ENCODE measurements around the gene PNPLA8. TPM values are rescaled to one million over a fixed set of nuclear protein-coding genes. Genes with fewer than 3 reads are reported as not detected.

The PNPLA8 gene
- total and polyA plus RNA-seq, 4 experiments from 2014 or later, result 20.9 to 28.9 (median 28.4) TPM

DNA sequence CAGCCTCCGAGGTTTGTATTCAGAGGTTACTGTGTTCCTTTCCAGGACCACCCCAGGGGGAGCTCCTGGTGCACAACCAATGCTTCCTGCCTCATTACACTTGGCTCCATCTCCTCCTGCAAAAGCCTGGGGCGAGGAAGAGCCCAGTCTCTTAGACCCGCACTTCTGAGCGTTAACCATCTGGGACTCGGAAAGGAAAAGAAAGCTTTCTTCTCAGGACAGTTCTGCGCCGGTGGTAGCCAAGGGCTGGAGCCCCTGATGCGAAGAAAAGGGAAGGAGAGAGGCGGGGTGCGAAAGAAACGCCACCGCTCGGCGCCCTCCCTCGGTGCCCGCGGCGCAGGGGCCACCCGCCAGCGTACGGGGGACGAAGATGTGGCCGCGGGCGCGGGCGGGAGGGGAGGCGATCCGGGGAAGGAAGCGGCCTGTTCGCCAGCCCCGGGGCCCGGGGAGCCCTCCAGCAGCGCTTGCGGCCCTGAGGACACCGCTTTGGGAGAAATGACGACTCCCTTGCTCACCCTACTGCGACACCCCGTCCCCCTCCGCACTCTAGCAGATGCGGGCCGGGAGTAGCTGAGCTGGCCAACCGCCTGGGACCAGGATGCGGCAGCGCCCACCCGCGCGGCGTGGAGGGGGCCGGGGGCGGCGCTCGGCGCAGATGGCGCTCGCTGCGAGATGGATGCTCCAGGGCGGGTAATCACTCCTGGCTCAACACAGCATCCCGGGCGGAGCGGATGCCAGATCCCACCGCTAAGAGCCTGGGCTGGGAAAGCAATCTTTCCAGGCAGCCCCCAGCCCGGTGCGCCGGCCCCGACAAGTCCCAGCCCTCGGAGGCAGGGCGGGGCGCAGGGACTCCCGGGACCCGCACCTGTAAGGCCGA, 71.0 kb downstream of the PNPLA8 start:
- Histone ChIP-seq H3K36me3 (ENCODE audit: insufficient read depth, low read length) (no peaks in the 10 kb centered on the region), H3K4me1 (ENCODE audit: insufficient read depth, low read length) (no peaks in the 10 kb centered on the region), H3K4me3 (ENCODE audit: low read length in 2 of 2) (no peak overlapping the region), H3K27me3 (ENCODE audit: insufficient read depth, low read length) (peaks cover 22% of the 10 kb centered on the region), H3K9me3 (ENCODE audit: control insufficient read depth in 1 of 2, low read length in 2 of 2) (no peaks in the 10 kb centered on the region), H3K27ac (ENCODE audit: low read depth, low read length) (no peak overlapping the region)
- H3K27ac Mint-ChIP-seq, result no peak overlapping the region
- DNase-seq, result no peak
- H3K4me1 Mint-ChIP-seq, result peaks cover 2 to 23% (median 9%) of the 10 kb centered on the region in 4 donors
- intact Hi-C loops (cut with micrococcal nuclease), result no loop called here
- H3K36me3 Mint-ChIP-seq, result no peaks in the 10 kb centered on the region
- ChIA-PET CTCF (ENCODE audit: partially characterized antibody) (no interaction called here), POLR2A (ENCODE audit: partially characterized antibody) (no interaction called here)
- peak overlapping the region in 4 of 8 donors; percentile 29 to 74 (median 58) for H3K4me3 Mint-ChIP-seq
- peaks cover 0 to 2% (median 0%) of the 10 kb centered on the region in 8 donors for H3K9me3 Mint-ChIP-seq
- H3K27me3 Mint-ChIP-seq, result peaks cover 39 to 49% of the 10 kb centered on the region in 2 donors

DNA sequence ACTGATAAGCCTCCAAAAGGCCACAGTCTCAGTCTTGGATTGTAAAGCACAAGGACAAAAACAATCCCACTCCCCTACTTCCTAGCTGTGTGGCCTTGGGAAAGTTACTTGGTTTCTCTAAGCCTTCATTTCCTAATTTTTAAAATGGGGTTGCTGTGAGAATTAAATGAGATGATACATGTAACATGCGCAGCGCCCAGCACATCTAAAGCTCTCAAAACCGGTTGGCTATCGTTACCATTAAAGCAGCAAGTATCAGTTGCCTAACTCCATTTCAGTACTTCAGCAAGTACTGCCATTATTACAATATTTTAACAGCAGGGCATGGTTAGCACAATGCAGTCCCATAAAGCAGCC, 71.6 kb downstream of the PNPLA8 start:
- Mint-ChIP-seq H3K27me3 (peaks cover 37 to 50% of the 10 kb centered on the region in 2 donors), H3K27ac (no peak overlapping the region)
- POLR2A ChIA-PET (ENCODE audit: partially characterized antibody), result no interaction called here

DNA sequence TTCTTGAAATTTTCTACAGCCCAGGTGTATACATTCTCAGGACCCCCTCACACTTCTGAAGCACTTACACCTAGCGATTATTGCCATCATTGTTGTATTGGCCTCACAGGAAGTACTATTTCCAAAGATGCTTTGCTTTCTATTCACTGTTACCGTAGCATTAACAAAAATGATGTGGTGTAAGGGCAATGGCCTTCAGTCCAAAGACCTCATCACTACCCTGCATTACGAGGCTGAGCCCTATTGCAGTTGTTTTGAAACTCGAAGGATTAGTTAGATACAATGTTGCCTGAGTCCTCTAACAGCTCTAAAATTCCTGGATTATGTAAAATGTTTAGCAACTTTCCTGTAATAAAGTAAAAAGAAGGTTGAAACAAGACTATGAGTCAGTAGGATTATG, 72.6 kb downstream of the PNPLA8 start:
- peaks cover 0 to 1% (median 0%) of the 10 kb centered on the region in 8 donors for H3K9me3 Mint-ChIP-seq
- POLR2A ChIA-PET (ENCODE audit: partially characterized antibody), result no interaction called here
- intact Hi-C loops (cut with micrococcal nuclease), result no loop called here

More for the DNA sequence above, 71.6 kb downstream of the PNPLA8 start:
- Histone ChIP-seq H3K4me1 (ENCODE audit: insufficient read depth, low read length) (no peaks in the 10 kb centered on the region), H3K9me3 (ENCODE audit: control insufficient read depth in 1 of 2, low read length in 2 of 2) (no peaks in the 10 kb centered on the region), H3K36me3 (ENCODE audit: insufficient read depth, low read length) (no peaks in the 10 kb centered on the region), H3K27ac (ENCODE audit: low read depth, low read length) (no peak overlapping the region), H3K27me3 (ENCODE audit: insufficient read depth, low read length) (peaks cover 22% of the 10 kb centered on the region), H3K4me3 (ENCODE audit: low read length in 2 of 2) (no peak overlapping the region)
- CTCF ChIA-PET (ENCODE audit: partially characterized antibody), result no interaction called here
- H3K4me1 Mint-ChIP-seq, result peaks cover 2 to 23% (median 9%) of the 10 kb centered on the region in 4 donors
- H3K9me3 Mint-ChIP-seq, result peaks cover 0 to 2% (median 0%) of the 10 kb centered on the region in 8 donors
- intact Hi-C loops (cut with micrococcal nuclease), result no loop called here
- peak overlapping the region in 4 of 8 donors; percentile 29 to 74 (median 57) for H3K4me3 Mint-ChIP-seq
- no peaks in the 10 kb centered on the region for H3K36me3 Mint-ChIP-seq
- no peak for DNase-seq

DNA sequence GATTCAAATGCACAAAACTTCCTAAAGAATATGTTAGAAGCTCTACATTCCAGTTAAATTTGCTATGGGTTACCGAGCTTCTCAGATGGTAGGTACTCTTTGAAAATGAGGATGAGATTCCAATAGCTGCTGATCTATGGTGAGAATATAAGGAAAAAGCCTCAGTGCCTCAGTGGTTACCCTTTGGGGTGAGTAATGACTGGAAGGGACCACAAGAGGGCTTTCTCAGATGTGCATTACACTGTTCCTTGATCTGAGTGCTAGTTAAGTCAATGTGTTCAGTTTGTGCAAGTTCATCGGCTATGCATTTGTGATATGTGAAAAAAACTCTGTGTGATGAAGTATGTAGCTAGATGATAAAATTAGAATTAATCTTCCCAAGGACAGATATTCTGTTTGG, 73.2 kb downstream of the PNPLA8 start:
- H3K9me3 ChIP-seq (ENCODE audit: control insufficient read depth in 1 of 2, low read length in 2 of 2), result no peaks in the 10 kb centered on the region
- no peak overlapping the region for H3K4me3 Mint-ChIP-seq
- H3K9me3 Mint-ChIP-seq, result no peaks in the 10 kb centered on the region
- no peaks in the 10 kb centered on the region for H3K4me1 ChIP-seq (ENCODE audit: insufficient read depth, low read length)
- H3K36me3 Mint-ChIP-seq, result no peaks in the 10 kb centered on the region
- H3K36me3 ChIP-seq (ENCODE audit: insufficient read depth, low read length), result no peaks in the 10 kb centered on the region
- peak in 1 of 5 donors; percentile 12 for DNase-seq
- H3K4me1 Mint-ChIP-seq, result peaks cover 0 to 17% (median 7%) of the 10 kb centered on the region in 4 donors
- CTCF ChIA-PET (ENCODE audit: partially characterized antibody), result interaction anchor here (1.1 to 1.5 kb wide), 5 partner anchors 8 to 48 kb away, joined by 3 to 9 read pairs (median 3); no protein-coding TSS in a partner anchor
- intact Hi-C loops (cut with micrococcal nuclease), result loop anchor here (1.0 kb wide), 1 partner anchor 45 kb away; no protein-coding TSS in a partner anchor
- no peak overlapping the region for H3K27ac Mint-ChIP-seq
- peaks cover 15% of the 10 kb centered on the region for H3K27me3 ChIP-seq (ENCODE audit: insufficient read depth, low read length)
- no peak overlapping the region for H3K4me3 ChIP-seq (ENCODE audit: low read length in 2 of 2)
- H3K27ac ChIP-seq (ENCODE audit: low read depth, low read length), result no peak overlapping the region
- POLR2A ChIA-PET (ENCODE audit: partially characterized antibody), result no interaction called here
- H3K27me3 Mint-ChIP-seq, result peaks cover 28 to 45% of the 10 kb centered on the region in 2 donors

More for the DNA sequence above, 72.6 kb downstream of the PNPLA8 start:
- H3K4me3 Mint-ChIP-seq, result no peak overlapping the region
- no peak overlapping the region for H3K4me3 ChIP-seq (ENCODE audit: low read length in 2 of 2)
- H3K4me1 Mint-ChIP-seq, result peaks cover 2 to 23% (median 9%) of the 10 kb centered on the region in 4 donors
- no peak overlapping the region for H3K27ac Mint-ChIP-seq
- no peaks in the 10 kb centered on the region for H3K36me3 ChIP-seq (ENCODE audit: insufficient read depth, low read length)
- H3K27ac ChIP-seq (ENCODE audit: low read depth, low read length), result no peak overlapping the region
- peaks cover 32 to 49% of the 10 kb centered on the region in 2 donors for H3K27me3 Mint-ChIP-seq
- DNase-seq, result no peak
- H3K4me1 ChIP-seq (ENCODE audit: insufficient read depth, low read length), result no peaks in the 10 kb centered on the region
- CTCF ChIA-PET (ENCODE audit: partially characterized antibody), result interaction anchor here (1.1 to 1.5 kb wide), 5 partner anchors 8 to 48 kb away, joined by 3 to 9 read pairs (median 3); no protein-coding TSS in a partner anchor
- no peaks in the 10 kb centered on the region for H3K36me3 Mint-ChIP-seq
- H3K9me3 ChIP-seq (ENCODE audit: control insufficient read depth in 1 of 2, low read length in 2 of 2), result no peaks in the 10 kb centered on the region
- peaks cover 18% of the 10 kb centered on the region for H3K27me3 ChIP-seq (ENCODE audit: insufficient read depth, low read length)

DNA sequence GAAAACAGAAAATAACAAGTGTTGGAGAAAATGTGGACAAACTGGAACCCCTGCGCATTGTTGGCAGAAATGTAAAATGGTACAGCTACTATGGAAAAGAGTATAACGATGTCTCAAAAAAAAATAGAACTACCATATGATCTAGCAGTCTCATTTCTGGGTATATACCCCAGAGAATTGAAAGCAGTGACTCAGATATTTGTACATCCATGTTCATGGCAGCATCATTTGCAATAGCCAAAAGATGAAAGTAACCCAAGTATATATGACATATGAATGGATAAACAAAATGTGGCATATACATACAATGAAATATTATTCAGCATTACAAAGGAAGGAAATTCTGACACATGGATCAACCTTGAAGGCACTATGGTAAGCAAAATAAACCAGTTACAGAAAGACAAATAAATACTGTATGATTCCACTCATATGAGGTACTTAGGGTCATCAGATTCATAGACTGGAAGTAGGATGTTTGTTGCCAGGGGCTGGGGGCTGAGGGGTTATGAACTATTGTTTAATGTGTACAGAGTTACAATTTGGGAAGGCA, 74.6 kb downstream of the PNPLA8 start:
- Mint-ChIP-seq H3K36me3 (no peaks in the 10 kb centered on the region), H3K27me3 (peaks cover 25 to 37% of the 10 kb centered on the region in 2 donors), H3K27ac (no peak overlapping the region), H3K4me3 (no peak overlapping the region), H3K9me3 (no peaks in the 10 kb centered on the region), H3K4me1 (peaks cover 0 to 6% (median 0%) of the 10 kb centered on the region in 4 donors)
- peaks cover 5% of the 10 kb centered on the region for H3K27me3 ChIP-seq (ENCODE audit: insufficient read depth, low read length)
- H3K9me3 ChIP-seq (ENCODE audit: control insufficient read depth in 1 of 2, low read length in 2 of 2), result no peaks in the 10 kb centered on the region
- ChIA-PET POLR2A (ENCODE audit: partially characterized antibody) (no interaction called here), CTCF (ENCODE audit: partially characterized antibody) (no interaction called here)
- no peak for DNase-seq
- no peak overlapping the region for H3K4me3 ChIP-seq (ENCODE audit: low read length in 2 of 2)
- no peaks in the 10 kb centered on the region for H3K4me1 ChIP-seq (ENCODE audit: insufficient read depth, low read length)
- intact Hi-C loops (cut with micrococcal nuclease), result no loop called here
- no peaks in the 10 kb centered on the region for H3K36me3 ChIP-seq (ENCODE audit: insufficient read depth, low read length)
- H3K27ac ChIP-seq (ENCODE audit: low read depth, low read length), result no peak overlapping the region

DNA sequence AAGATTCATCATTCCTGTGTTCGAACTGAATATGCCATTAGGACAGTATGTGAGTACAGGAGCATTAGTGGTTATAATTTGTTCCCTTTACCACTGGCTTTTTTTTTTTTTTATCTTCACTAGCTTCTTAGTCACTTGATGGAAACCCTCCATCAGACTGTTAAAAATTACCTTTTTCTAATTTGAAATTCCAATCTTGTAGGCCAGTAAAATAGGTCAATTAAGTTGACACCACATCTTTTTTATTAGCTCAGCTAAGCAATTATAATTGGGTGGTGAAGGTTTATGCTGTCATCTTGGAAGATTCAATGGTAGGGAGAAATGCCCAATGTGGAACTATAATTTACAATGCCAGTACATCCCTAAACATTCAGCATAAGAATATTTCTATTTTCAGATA, 75.8 kb downstream of the PNPLA8 start:
- H3K9me3 ChIP-seq (ENCODE audit: control insufficient read depth in 1 of 2, low read length in 2 of 2), result no peaks in the 10 kb centered on the region
- H3K27ac ChIP-seq (ENCODE audit: low read depth, low read length), result no peak overlapping the region
- H3K27me3 ChIP-seq (ENCODE audit: insufficient read depth, low read length), result peaks cover 5% of the 10 kb centered on the region
- Mint-ChIP-seq H3K27me3 (peaks cover 30 to 38% of the 10 kb centered on the region in 2 donors), H3K4me1 (peaks cover 0 to 6% (median 0%) of the 10 kb centered on the region in 4 donors), H3K27ac (no peak overlapping the region), H3K9me3 (no peaks in the 10 kb centered on the region), H3K4me3 (no peak overlapping the region), H3K36me3 (no peaks in the 10 kb centered on the region)
- DNase-seq, result no peak
- no peak overlapping the region for H3K4me3 ChIP-seq (ENCODE audit: low read length in 2 of 2)
- intact Hi-C loops (cut with micrococcal nuclease), result no loop called here
- ChIA-PET CTCF (ENCODE audit: partially characterized antibody) (interaction anchor here (1.4 kb wide), 1 partner anchor 47 kb away, joined by 3 read pairs; no protein-coding TSS in a partner anchor), POLR2A (ENCODE audit: partially characterized antibody) (no interaction called here)
- no peaks in the 10 kb centered on the region for H3K36me3 ChIP-seq (ENCODE audit: insufficient read depth, low read length)
- H3K4me1 ChIP-seq (ENCODE audit: insufficient read depth, low read length), result no peaks in the 10 kb centered on the region

DNA sequence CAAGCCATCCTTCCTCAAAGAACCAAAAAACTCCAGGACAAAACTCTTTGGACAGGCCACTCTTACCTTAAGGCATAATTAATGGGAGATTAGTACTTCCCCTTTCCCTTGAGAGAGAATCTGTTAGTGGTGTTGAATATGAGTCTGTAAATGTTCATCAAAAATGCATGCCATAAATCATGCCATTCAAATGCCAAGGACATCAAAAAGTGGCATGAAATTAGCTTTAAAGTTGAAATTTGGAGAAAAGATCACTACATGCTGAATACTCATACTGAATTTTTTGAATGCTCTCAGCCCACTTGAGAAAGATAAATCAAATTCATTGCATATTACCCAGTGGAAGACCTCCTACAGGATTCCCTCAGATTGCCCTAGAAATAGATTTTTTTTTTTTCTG, 76.4 kb downstream of the PNPLA8 start:
- intact Hi-C loops (cut with micrococcal nuclease), result no loop called here
- CTCF ChIA-PET (ENCODE audit: partially characterized antibody), result interaction anchor here (1.4 kb wide), 1 partner anchor 48 kb away, joined by 3 read pairs; no protein-coding TSS in a partner anchor
- H3K4me1 Mint-ChIP-seq, result peaks cover 0 to 4% (median 0%) of the 10 kb centered on the region in 4 donors
- peaks cover 28 to 36% of the 10 kb centered on the region in 2 donors for H3K27me3 Mint-ChIP-seq
- no peak overlapping the region for H3K4me3 Mint-ChIP-seq
- Histone ChIP-seq H3K27me3 (ENCODE audit: insufficient read depth, low read length) (peaks cover 5% of the 10 kb centered on the region), H3K27ac (ENCODE audit: low read depth, low read length) (no peak overlapping the region), H3K4me1 (ENCODE audit: insufficient read depth, low read length) (no peaks in the 10 kb centered on the region), H3K9me3 (ENCODE audit: control insufficient read depth in 1 of 2, low read length in 2 of 2) (no peaks in the 10 kb centered on the region), H3K36me3 (ENCODE audit: insufficient read depth, low read length) (no peaks in the 10 kb centered on the region), H3K4me3 (ENCODE audit: low read length in 2 of 2) (no peak overlapping the region)
- DNase-seq, result no peak
- no peak overlapping the region for H3K27ac Mint-ChIP-seq
- POLR2A ChIA-PET (ENCODE audit: partially characterized antibody), result no interaction called here
- H3K9me3 Mint-ChIP-seq, result no peaks in the 10 kb centered on the region
- no peaks in the 10 kb centered on the region for H3K36me3 Mint-ChIP-seq

Data from CD4-positive, alpha-beta memory T cell (primary cell).